Measurements from ENCODE around the gene SLC44A3. TPM values are rescaled to one million over a fixed set of nuclear protein-coding genes. Genes with fewer than 3 reads are reported as not detected.

The SLC44A3 gene, protein sequence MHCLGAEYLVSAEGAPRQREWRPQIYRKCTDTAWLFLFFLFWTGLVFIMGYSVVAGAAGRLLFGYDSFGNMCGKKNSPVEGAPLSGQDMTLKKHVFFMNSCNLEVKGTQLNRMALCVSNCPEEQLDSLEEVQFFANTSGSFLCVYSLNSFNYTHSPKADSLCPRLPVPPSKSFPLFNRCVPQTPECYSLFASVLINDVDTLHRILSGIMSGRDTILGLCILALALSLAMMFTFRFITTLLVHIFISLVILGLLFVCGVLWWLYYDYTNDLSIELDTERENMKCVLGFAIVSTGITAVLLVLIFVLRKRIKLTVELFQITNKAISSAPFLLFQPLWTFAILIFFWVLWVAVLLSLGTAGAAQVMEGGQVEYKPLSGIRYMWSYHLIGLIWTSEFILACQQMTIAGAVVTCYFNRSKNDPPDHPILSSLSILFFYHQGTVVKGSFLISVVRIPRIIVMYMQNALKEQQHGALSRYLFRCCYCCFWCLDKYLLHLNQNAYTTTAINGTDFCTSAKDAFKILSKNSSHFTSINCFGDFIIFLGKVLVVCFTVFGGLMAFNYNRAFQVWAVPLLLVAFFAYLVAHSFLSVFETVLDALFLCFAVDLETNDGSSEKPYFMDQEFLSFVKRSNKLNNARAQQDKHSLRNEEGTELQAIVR
- 3.1 TPM for total RNA-seq

DNA sequence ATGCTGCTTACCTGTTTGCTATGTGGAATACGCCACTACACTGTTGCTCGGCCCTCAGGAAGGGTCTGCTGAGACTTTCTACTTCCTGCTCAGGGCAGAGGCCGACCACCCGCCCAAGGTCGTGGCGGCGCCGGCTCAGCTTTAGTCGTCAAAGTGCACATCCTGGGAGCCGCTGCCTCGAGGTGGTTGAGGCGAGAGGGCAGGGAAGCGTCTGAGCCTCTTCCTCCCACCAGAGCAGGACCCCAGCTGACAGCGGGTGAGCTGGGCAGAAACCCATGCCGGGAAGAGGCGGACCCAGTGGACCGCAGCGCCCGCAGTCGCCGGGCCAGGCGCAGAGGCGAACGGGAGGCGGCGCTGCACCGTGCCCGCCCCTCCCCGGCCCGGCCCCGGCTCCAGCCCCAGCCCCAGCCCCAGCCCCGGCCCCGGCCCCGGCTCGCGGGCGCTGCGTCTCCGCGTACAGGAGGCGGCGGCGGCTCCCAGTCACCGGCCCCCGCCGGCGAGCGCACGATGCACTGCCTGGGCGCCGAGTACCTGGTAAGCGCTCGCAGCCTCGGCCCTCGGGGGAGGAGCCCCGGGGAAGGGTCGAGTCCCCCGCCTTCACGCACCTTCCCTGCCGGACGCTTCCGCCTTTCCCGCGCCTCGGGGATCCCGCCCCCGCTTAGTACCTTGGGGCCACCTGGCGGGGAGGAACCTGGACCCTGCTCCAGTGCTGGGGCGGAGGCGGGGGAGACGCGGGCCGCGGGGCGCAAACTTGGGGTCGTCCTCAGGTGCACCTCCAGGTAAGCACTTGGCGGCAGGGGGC lies at the start of gene SLC44A3:
SLC44A3 (plus strand) TSS at position 413 of the 802 bp plus-strand sequence; CDS start at position 508, 95 bp downstream.
- ATAC-seq: peak; percentile 94
- DNase-seq (ENCODE audit: low spot score): peak; percentile 59

DNA sequence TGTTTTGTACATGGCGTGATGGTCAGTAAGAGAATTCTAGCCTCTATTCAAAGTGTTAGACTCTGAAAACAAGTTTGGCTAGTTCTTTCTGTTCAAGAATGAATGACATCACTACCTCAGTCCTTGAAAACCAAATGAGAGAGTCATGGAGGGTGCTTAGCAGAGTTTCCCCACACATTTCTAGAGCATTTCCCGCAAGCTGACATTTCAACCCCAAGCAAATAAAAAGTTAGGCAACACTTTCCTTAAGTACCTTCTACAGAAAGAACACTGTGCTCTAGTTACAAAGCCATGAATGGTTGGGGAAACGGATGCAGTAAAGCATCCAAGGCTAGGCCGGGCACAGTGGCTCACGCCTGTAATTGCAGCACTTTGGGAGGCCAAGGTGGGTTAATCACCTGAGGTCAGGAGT lies 47.9 kb upstream of the SLC44A3 start:
- DNase-seq (ENCODE audit: low spot score) (no peak), ATAC-seq (no peak)

DNA sequence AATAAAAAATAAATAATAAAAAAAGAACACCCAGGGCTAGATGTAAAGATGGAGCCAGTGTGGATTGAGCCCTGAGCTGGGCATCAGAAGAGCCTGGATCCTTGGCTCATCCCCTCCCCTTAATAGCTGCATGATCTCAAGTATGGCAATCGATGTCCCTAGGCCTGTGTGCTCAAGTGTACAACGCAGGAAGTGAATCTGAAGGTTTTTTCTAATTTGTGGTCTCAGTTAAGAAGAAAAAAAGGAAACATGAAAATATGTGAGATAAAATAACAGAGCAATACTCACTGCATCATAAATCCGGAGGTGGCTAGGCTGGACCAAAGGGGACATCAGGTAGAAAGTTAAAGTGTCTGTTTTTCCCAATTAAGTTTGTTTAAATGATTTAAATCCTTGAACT lies 47.3 kb upstream of the SLC44A3 start:
- no peak for DNase-seq (ENCODE audit: low spot score)
- no peak for ATAC-seq

DNA sequence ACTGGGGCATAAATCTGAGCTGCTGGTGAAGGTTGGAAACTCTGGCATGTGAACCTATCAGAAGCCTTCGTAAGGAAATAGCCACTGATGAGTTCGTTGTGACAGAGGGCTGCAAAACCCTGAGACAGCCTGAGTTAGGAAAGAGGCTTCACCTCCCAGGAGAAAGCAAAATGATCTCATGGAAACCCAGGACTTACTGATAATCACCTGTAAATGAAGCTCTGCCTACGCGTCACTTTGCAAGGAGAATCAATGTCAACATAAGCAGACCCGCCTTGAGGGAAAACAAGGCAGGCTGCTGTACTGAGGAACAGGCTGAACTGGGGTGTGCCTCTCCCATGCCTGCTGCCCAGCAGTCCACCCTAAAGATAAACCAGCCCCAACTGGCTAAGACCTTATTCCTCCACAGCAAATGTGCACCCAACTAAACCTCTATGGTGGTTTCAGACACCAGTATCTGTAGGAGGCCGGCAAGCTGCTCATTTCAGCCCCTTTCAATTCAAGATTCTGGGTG lies 46.8 kb upstream of the SLC44A3 start:
- DNase-seq (ENCODE audit: low spot score): no peak
- ATAC-seq: no peak

DNA sequence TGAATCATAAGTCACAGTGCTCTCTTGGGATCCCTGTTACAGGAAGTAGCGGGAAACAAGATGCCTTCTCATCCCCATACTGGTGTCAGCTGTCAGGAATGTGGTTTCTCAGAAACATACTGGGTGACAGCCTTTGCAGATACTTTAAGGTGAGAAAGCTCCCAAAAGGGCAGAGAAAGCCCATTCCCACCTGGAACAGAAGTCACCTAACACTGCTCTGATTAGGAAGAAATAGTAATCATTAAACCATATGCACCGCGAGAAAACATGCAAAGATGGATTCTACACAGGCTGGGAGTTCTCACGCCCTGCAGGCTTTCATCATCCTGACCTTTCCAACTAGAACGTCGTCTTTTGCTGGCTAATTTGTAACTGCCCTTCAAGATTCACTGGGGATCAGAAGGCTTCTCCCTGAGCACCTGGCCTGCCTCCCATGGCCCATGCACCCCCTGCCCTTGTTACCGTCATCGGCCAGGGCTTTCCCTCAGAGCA lies 46.2 kb upstream of the SLC44A3 start:
- ATAC-seq (no peak), DNase-seq (ENCODE audit: low spot score) (no peak)

DNA sequence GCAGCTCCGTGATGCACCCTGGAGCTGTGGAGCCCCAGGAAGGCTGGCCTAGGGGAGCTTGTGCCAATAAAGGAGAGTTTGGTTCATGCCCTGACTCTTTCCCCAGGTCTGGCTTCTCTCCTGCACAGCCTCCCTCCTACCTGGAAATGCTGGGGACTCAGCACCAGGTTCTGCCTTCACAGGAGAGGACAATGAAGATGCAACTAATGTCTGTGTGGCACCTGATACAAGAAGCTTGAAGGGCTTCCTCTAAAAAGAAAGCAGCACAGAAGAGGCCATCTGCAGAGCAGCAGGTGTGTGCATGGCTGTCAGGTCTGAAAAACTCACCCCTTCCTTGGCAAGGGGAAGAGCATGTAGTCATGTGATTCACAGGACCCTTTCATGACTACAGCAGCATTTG lies 43.7 kb upstream of the SLC44A3 start:
- DNase-seq (ENCODE audit: low spot score) (no peak), ATAC-seq (no peak)

DNA sequence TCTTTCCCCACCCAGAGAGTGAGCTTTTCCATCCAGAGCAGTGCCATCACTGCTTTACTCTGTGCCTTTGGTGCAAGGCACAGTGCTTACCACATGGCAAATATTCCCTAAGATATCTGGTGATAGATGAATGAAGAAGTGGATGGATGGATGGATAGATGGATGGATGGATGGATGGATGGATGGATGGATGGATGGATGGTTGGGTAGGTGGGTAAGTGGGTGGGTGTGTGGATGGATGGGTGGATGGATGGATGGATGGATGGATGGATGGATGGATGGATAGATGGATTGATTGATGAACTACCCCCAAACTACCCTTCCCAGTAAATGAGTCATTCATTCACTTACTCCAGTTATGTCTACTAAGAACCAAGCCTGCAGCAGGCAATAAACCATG lies 42.9 kb upstream of the SLC44A3 start:
- no peak for ATAC-seq

DNA sequence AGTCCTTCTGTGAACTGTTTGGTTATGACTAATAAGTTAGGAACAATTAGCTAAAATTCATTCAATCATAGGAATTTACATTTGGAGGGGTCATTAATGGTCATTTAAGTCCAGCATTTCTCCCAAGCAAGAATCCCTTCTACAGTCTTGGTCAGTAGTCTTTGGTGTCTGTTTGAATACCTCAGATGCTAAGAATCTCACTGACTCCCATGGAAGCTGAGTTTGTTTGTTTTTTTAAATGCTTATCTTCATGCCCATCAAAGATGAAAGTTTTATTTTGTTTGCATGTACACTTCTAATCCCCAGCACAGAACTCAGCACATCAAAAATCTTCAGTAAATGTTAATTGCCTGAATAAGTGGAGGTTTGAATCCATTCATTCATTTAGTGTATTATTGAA lies 41.3 kb upstream of the SLC44A3 start:
- DNase-seq (ENCODE audit: low spot score) (no peak), ATAC-seq (no peak)

More for the DNA sequence above, 42.9 kb upstream of the SLC44A3 start:
- no peak for DNase-seq (ENCODE audit: low spot score)

DNA sequence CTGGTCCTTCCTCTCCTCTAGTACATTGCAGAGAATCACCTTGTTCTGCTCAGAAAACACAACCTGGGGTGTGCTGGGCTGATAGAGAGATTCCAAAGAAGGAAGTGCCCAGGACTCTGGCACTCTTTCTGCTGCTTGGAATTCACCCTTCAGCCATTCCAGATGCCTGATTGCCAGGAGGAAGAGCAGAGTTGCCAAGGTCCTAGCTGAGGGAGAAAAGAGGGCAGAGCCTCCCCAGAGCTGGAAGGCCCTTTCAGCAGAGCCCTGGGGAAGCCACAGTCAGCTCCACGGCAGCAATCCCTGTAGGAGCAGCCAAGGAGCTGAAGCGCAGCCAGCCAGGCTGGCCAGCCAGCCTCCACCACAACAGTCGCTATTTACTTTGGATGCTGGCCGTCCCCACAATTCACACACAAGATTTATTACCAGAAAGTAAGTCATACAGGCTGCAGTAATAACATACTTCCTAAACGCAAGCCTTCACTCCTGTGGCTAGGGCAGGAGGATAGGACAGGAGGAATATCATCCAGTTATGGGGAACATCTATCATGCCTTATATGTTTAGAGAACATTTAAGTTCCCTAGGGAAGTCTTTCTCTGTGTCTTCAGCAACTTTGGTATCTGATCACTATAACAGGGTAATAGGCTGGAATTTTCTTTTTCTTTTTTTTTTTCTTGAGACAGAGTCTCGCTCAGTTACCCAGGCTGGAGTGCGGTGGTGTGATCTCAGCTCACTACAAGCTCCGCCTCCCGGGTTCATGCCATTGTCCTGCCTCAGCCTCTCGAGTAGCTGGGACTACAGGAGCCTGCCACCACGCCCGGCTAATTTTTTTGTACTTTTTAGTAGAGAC lies 36.6 kb upstream of the SLC44A3 start:
- DNase-seq (ENCODE audit: low spot score): no peak

DNA sequence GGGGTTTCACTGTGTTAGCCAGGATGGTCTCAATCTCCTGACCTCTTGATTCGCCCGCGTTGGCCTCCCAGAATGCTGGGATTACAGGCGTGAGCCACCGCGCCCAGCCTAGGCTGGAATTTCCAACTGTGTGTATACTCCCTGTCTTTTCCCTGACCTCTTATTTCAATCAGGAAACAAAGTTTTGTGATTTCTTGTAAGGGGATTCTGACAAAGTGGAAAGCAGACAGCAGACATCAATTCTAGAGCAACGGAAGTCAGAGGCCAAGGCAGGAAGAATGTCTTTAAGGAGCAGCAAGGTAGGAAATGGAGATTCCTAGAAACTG lies 36.0 kb upstream of the SLC44A3 start:
- DNase-seq (ENCODE audit: low spot score): no peak
- no peak for ATAC-seq

More for the DNA sequence above, 36.6 kb upstream of the SLC44A3 start:
- peak; percentile 57 for ATAC-seq

DNA sequence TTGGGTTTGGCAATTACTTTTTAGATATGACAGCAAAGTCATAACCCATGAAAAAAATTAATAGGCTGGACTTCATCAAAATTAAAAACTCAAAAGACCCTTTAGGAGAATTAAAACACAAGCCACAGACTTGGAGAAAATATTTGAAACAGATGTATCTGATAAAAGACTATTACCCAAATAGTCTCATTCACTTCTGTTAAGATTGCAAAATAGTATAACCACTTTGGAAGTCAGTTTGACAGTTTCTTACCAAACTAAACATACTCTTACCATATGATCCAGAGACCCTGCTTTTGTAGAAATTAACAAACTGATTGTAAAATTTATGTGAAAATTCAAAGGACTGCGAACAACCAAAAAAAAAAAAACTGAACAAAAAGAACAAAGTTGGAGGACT lies 32.5 kb upstream of the SLC44A3 start:
- DNase-seq (ENCODE audit: low spot score) (no peak), ATAC-seq (no peak)

DNA sequence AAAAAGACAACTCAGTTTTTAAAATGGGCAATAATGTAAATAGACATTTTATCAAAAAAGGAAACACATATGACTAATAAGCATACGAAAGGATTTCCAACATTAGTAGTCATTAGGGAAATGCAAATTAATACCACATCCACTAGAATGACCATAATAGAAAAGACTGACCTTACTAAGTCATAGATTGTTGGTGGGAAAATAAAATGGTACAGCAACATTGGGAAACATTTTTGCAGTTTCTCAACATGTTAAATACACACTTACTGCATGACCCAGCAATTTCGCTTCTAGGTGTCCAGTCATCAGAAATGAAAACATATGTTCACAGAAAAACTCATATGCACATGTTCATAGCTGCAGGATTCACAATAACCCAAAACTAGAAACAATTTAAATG lies 29.9 kb upstream of the SLC44A3 start:
- ATAC-seq: no peak
- no peak for DNase-seq (ENCODE audit: low spot score)

DNA sequence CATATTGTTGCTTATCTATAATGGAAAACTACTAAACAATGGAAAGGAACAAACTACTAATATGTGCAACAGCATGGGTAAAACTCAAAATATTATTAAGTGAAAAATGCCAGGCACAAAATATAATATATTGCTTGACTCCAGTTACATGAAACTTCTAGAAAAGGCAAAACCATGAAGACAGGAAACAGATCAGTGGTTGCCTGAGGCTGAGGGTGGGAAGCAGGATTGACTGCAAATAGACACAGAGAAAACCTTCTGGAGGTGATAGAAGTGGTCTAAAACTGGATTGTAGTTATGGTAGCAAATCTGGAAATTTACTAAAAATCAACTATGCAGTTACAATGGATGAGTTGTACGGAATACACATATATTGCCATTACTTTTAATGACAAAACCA lies 29.5 kb upstream of the SLC44A3 start:
- ATAC-seq: no peak
- no peak for DNase-seq (ENCODE audit: low spot score)

DNA sequence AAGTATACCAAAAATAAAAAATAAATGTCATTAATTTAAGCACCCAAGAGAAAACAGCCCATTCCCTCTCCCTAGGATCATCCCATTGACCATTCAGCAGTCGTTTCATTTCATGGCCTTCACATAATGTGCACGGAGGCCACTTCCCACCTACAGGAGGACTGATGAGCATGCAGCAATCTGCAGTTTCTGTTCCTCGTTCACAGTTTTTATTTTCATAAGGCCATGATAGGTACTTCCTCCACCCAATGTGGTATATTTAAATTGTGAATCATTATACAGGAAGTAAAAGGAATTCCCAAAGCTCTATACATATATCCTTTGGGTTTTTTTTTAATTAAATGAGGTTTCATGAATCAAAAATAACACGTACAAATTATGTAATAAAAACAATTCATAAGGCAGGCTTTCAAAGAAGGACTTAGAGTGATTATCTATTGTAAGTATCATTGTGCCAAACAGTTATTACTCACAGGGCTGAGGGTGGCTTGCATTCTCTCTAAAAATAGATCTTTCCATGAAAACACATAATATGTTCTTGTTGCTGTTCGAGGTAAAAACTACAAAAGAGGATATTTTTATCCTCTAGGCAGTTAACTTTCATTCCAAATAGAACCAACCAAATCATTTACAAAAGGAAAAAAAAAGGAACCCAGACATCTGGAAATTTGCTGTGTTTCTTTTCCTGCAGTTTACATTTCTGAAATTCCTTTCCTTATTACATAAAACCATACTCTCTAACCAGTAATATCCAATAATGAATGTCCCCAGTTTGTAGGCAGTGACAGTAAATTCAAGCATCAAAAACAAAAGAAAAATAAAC lies 27.5 kb upstream of the SLC44A3 start:
- ATAC-seq: peak; percentile 33
- no peak for DNase-seq (ENCODE audit: low spot score)

DNA sequence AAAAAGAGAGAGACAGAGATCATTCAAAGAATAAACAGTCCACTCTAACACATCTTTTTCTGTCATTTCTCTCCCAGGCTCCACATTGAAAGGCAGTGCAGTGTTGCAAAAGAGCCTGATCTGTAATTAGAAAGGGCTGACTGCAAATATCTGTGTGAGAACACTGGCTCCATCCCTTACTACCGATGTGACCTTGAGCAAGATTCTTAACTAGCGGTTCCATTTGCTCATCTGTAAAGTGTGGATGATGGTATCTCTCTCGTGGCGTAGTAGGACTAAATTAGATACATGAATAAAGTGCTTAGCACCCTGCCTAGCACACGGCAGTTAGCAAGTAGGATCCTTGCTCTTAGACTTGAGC lies 26.9 kb upstream of the SLC44A3 start:
- no peak for DNase-seq (ENCODE audit: low spot score)

DNA sequence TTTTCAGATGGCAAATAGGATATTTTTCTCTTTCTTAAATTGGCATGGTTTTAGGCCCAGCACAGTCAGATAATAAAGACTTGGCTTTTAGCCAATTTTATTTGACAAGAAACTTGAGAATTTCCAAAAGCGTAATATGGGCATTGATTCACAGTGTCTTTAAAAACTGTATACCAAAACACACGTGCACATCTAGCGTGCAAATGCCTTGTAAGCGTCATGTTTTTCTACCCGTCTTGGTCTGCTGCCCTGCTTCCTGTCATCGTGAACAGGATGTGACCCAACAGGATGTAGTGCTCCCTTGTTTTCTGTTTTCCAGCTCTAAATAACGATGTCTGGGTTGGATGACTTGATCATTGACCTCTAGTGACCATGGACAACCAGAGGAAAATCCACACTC lies 24.7 kb upstream of the SLC44A3 start:
- ATAC-seq (peak; percentile 36), DNase-seq (ENCODE audit: low spot score) (no peak)

More for the DNA sequence above, 26.9 kb upstream of the SLC44A3 start:
- ATAC-seq: no peak

DNA sequence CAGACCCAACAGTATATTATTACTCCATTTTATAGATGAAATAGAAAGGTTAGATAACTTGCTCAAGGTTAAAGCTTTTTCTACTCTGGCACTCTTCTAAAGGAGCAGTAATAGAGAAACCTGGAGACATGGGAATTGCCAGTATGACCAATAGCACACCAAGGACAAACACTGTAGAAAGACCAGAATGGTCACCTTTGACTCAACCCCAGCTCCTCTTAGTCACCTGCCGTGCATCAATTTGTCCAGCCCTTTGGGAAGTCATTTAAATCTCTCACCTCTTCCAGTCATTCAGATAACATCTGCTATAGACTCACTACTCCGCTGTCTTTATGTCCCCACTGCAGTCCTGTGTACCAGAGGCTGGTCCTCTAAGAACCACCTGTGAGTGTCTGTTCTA lies 23.9 kb upstream of the SLC44A3 start:
- no peak for ATAC-seq
- no peak for DNase-seq (ENCODE audit: low spot score)

DNA sequence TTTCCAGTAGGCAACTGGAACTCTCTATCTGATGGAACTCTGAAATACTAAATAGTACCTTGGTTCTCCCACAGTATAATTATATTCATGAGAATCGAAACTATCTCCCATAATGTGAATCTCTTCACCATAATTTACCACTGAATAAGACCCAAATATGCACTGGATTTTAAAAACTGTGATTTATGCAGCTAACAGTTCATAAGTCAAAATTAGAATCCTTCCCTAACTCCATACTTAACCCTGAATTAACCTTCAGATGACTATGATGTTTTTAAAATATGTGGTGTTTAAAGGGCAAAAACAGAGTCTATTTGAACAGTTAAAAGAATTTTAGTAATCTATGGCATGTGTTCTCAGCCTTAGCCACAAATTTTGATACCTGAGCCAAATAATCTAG lies 22.9 kb upstream of the SLC44A3 start:
- ATAC-seq: no peak
- DNase-seq (ENCODE audit: low spot score): no peak

DNA sequence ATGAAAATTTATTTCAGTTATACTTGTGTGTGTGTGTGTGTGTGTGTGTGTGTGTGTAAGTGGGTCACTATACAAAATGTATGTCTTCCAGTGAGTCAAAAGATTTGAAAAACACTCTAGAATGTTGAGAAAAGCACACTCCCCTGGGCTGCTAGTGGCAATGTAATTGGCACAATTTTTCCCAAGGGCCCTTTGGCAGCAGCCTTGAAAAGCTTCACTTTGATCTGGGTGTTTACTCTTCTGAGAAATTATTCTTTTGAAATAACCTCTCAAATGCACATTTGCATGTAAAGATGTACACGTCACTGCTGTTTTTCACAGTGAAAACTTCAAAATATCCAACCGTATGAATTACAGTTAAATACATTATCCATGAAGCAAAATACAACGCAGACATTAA lies 22.1 kb upstream of the SLC44A3 start:
- no peak for DNase-seq (ENCODE audit: low spot score)
- ATAC-seq: no peak

DNA sequence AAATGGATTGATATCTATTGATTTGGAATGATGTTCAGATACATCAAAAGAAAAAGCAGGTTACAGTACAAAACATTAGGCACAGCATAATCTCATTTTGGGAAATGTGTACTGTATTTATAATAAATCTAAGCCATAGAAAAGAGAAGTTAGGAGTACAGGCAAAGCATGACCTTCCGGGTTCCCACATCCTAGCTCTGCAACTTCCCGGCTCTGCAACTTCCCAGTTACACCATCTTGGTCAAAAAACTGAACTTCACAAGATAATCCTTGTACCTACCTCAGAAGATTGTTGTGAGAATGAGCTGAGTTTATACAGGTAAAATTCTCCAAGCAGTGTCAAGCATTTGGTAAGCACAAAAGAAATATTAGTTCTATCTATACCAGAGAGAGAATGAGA lies 21.7 kb upstream of the SLC44A3 start:
- no peak for ATAC-seq
- no peak for DNase-seq (ENCODE audit: low spot score)

All from left lobe of liver (tissue), 2 donors.